Measurements from ENCODE around the gene UBE3A.

UBE3A gene

GRCh38 chr15:25418202-25418601 lies 20.6 kb downstream of the UBE3A start:
- TF ChIP-seq CTCF (IDR thresholded peaks at IDR 0.05; ENCODE audit: insufficient read depth, low read length) (no peak), SPI1 (IDR thresholded peaks at IDR 0.05; ENCODE audit: borderline replicate concordance, low read depth) (no peak), REST (IDR thresholded peaks at IDR 0.05; ENCODE audit: insufficient replicate concordance, low read depth) (no peak)
- no peak for DNase-seq (ENCODE audit: low read depth in 1 of 2, low spot score in 1 of 2)
- no peak overlapping the region for H3K27ac ChIP-seq (replicated peaks)
- no peaks in the 10 kb centered on the region for H3K27me3 ChIP-seq (ENCODE audit: insufficient read depth, poor library complexity, severe bottlenecking)
- no peak overlapping the region for H3K4me3 ChIP-seq (replicated peaks; ENCODE audit: insufficient read depth, low read length)

GRCh38 chr15:25417604-25418003 lies 21.2 kb downstream of the UBE3A start:
- H3K27ac ChIP-seq (replicated peaks) = no peak overlapping the region
- DNase-seq (ENCODE audit: low read depth in 1 of 2, low spot score in 1 of 2) = no peak
- no peak overlapping the region for H3K4me3 ChIP-seq (replicated peaks; ENCODE audit: insufficient read depth, low read length)
- H3K27me3 ChIP-seq (ENCODE audit: insufficient read depth, poor library complexity, severe bottlenecking) = no peaks in the 10 kb centered on the region
- TF ChIP-seq SPI1 (IDR thresholded peaks at IDR 0.05; ENCODE audit: borderline replicate concordance, low read depth) = no peak
- no peak for TF ChIP-seq POLR2AphosphoS5 (IDR thresholded peaks at IDR 0.05; ENCODE audit: low read depth)
- no peak for TF ChIP-seq GABPA (IDR thresholded peaks at IDR 0.05; ENCODE audit: low read depth)
- TF ChIP-seq CTCF (IDR thresholded peaks at IDR 0.05; ENCODE audit: insufficient read depth, low read length) = no peak
- no peak for TF ChIP-seq REST (IDR thresholded peaks at IDR 0.05; ENCODE audit: insufficient replicate concordance, low read depth)

GRCh38 chr15:25416693-25417092 lies 22.1 kb downstream of the UBE3A start:
- TF ChIP-seq CTCF (IDR thresholded peaks at IDR 0.05; ENCODE audit: insufficient read depth, low read length) (no peak), SPI1 (IDR thresholded peaks at IDR 0.05; ENCODE audit: borderline replicate concordance, low read depth) (no peak), GABPA (IDR thresholded peaks at IDR 0.05; ENCODE audit: low read depth) (no peak), REST (IDR thresholded peaks at IDR 0.05; ENCODE audit: insufficient replicate concordance, low read depth) (no peak), POLR2AphosphoS5 (IDR thresholded peaks at IDR 0.05; ENCODE audit: low read depth) (no peak)
- H3K4me3 ChIP-seq (replicated peaks; ENCODE audit: insufficient read depth, low read length) = no peak overlapping the region
- H3K27ac ChIP-seq (replicated peaks) = no peak overlapping the region
- DNase-seq (ENCODE audit: low read depth in 1 of 2, low spot score in 1 of 2) = no peak
- no peaks in the 10 kb centered on the region for H3K27me3 ChIP-seq (ENCODE audit: insufficient read depth, poor library complexity, severe bottlenecking)
